NT2/D1 (cell line): Measurements from ENCODE around the gene TYK2.

Experiments
- SUZ12 ChIP-seq: IDR thresholded peaks from 2 replicates; pipeline ENCODE4 v1.6.1; 2011; ENCODE audit not compliant: insufficient read length, insufficient read depth; ENCODE audit errors: extremely low read depth
- YY1 ChIP-seq: IDR thresholded peaks from 2 replicates; pipeline ENCODE4 v1.6.1; 2011; ENCODE audit not compliant: insufficient read length, insufficient read depth
- ZNF274 ChIP-seq: IDR thresholded peaks from 2 replicates; pipeline ENCODE4 v1.6.1; 2011; ENCODE audit warnings: mild to moderate bottlenecking, low read depth, low read length

GRCh38 chr19:10392120-10392519 lies 11.7 kb upstream of the TYK2 start:
- TF ChIP-seq YY1, result no peak
- no peak for TF ChIP-seq SUZ12
- no peak for TF ChIP-seq ZNF274
